SK-N-SH (cell line): ENCODE results near the gene LIPN. TPM values are rescaled to one million over a fixed set of nuclear protein-coding genes. Genes with fewer than 3 reads are reported as not detected.

ENCODE experiments used
- CTCF ChIA-PET: fragments of 300-600, 350-600 bp; formaldehyde crosslinking; extraction: SDS; loops from one replicate; lab custom pipeline; 2021; lab: Yijun Ruan, JAX
- POLR2A ChIA-PET: fragments of 350-600 bp; sonication (Branson Sonifier 250); formaldehyde crosslinking; extraction: SDS; loops from one replicate; lab custom pipeline; 2020; ENCODE audit warnings: antibody characterized with exemption, inconsistent platforms; lab: Yijun Ruan, JAX
- DNase-seq: peaks from one replicate; pipeline ENCODE4 v3.0.0; 2012
- H2AFZ ChIP-seq: fragments of 200-600 bp; sonication (generic); 2 replicates; pipeline ENCODE4 v1.8.1; 2016; ENCODE audit warnings: antibody characterized with exemption, mild to moderate bottlenecking, low read depth
- H3F3A ChIP-seq: fragments of 200-600 bp; sonication (generic); replicated peaks from 2 replicates; pipeline ENCODE3; 2016; ENCODE audit warnings: antibody characterized with exemption, mild to moderate bottlenecking; ENCODE audit not compliant: insufficient read depth
- H3K27ac ChIP-seq, 2 experiments: fragments of 200-500 bp in 1 of 2; fragments of 200-600 bp in 1 of 2; sonication (Bioruptor generic) in 1 of 2; sonication (generic), shearing (Covaris generic) in 1 of 2; 2 replicates each; pipeline versions ENCODE4 v1.5.1 to v1.6.1; 2014 to 2016; ENCODE audit warnings: low read depth in 2 of 2, inconsistent platforms in 1 of 2, low read length in 1 of 2, mild to moderate bottlenecking in 1 of 2, mixed read lengths in 1 of 2
- H3K27me3 ChIP-seq: fragments of 200-600 bp; sonication (generic), shearing (Covaris generic); 2 replicates; pipeline ENCODE4 v1.6.1; 2016; ENCODE audit warnings: mixed run types; ENCODE audit not compliant: insufficient read depth
- H3K36me3 ChIP-seq, 2 experiments: fragments of 200-500 bp in 1 of 2; fragments of 200-600 bp in 1 of 2; sonication (Bioruptor generic) in 1 of 2; sonication (generic) in 1 of 2; replicated peaks in 1 of 2; 2 replicates each; pipeline versions ENCODE3 to v1.5.1; 2014 to 2016; ENCODE audit warnings: low read length in 1 of 2, mild to moderate bottlenecking in 1 of 2; ENCODE audit not compliant: insufficient read depth in 2 of 2, control insufficient read depth in 1 of 2
- H3K4me1 ChIP-seq, 2 experiments: fragments of 200-500 bp in 1 of 2; fragments of 200-600 bp in 1 of 2; sonication (Bioruptor generic) in 1 of 2; sonication (generic), shearing (Covaris generic) in 1 of 2; 2 replicates each; pipeline versions ENCODE4 v1.5.1 to v1.6.1; 2014 to 2016; ENCODE audit warnings: low read depth in 1 of 2, low read length in 1 of 2, mixed run types in 1 of 2; ENCODE audit not compliant: insufficient read depth in 2 of 2, control insufficient read depth in 1 of 2
- H3K4me2 ChIP-seq: fragments of 200-600 bp; sonication (generic), shearing (Covaris generic); 2 replicates; pipeline ENCODE4 v1.6.1; 2017; ENCODE audit warnings: mixed run types
- H3K4me3 ChIP-seq, 2 experiments: fragments of 200-500 bp in 1 of 2; fragments of 200-600 bp in 1 of 2; sonication (Bioruptor generic) in 1 of 2; sonication (generic), shearing (Covaris generic) in 1 of 2; 2 replicates each; pipeline versions ENCODE4 v1.5.1 to v1.8.1; 2014 to 2016; ENCODE audit warnings: low read depth in 2 of 2, inconsistent platforms in 1 of 2, low read length in 1 of 2, mild to moderate bottlenecking in 1 of 2, mixed read lengths in 1 of 2, moderate library complexity in 1 of 2
- H3K79me2 ChIP-seq: fragments of 200-600 bp; sonication (generic); 2 replicates; pipeline ENCODE4 v1.8.1; 2017; ENCODE audit warnings: mild to moderate bottlenecking; ENCODE audit not compliant: insufficient read depth
- H3K9ac ChIP-seq: fragments of 200-600 bp; sonication (generic); 2 replicates; pipeline ENCODE4 v1.6.1; 2017; ENCODE audit warnings: mixed run types
- H3K9me2 ChIP-seq: fragments of 200-600 bp; sonication (generic); 2 replicates; pipeline ENCODE4 v1.6.1; 2017; ENCODE audit warnings: mixed run types
- H3K9me3 ChIP-seq: fragments of 200-600 bp; sonication (generic); 2 replicates; pipeline ENCODE4 v1.6.1; 2017; ENCODE audit warnings: mixed run types, mild to moderate bottlenecking, moderate library complexity
- H4K20me1 ChIP-seq: fragments of 200-600 bp; sonication (generic); 2 replicates; pipeline ENCODE4 v1.6.1; 2017; ENCODE audit warnings: mild to moderate bottlenecking, mixed run types; ENCODE audit not compliant: insufficient read depth
- CHD2 ChIP-seq: fragments of 150-350 bp; IDR thresholded peaks from 2 replicates; pipeline ENCODE4 v1.6.1; 2018; ENCODE audit warnings: low read length; ENCODE audit not compliant: partially characterized antibody
- ELF1 ChIP-seq: IDR thresholded peaks from 2 replicates; pipeline ENCODE4 v1.4.0; 2012
- EZH2phosphoT487 ChIP-seq: fragments of 200-600 bp; sonication (generic); IDR thresholded peaks from 2 replicates; pipeline ENCODE4 v1.6.1; 2017; ENCODE audit warnings: low read depth, mixed run types, mild to moderate bottlenecking, antibody characterized with exemption, moderate library complexity, borderline replicate concordance
- FOXJ3 ChIP-seq: sonication (generic); formaldehyde crosslinking; IDR thresholded peaks from 2 replicates; pipeline ENCODE4 v1.5.1; 2020; ENCODE audit warnings: mild to moderate bottlenecking, missing genetic modification reagents
- GABPA ChIP-seq: IDR thresholded peaks from 2 replicates; pipeline ENCODE4 v1.4.0; 2012; ENCODE audit warnings: low read depth, mild to moderate bottlenecking
- JUND ChIP-seq: IDR thresholded peaks from 2 replicates; pipeline ENCODE4 v1.4.0; 2012
- MXI1 ChIP-seq: IDR thresholded peaks from 2 replicates; pipeline ENCODE4 v1.6.1; 2012; ENCODE audit warnings: mild to moderate bottlenecking, low read depth, low read length, improper control_type of control experiment
- NFIC ChIP-seq: IDR thresholded peaks from 2 replicates; pipeline ENCODE4 v1.4.0; 2012; ENCODE audit warnings: borderline replicate concordance
- NRF1 ChIP-seq: IDR thresholded peaks from 2 replicates; pipeline ENCODE4 v1.6.1; 2012; ENCODE audit warnings: low read depth, mild to moderate bottlenecking, low read length
- PBX3 ChIP-seq: IDR thresholded peaks from 2 replicates; pipeline ENCODE4; 2012
- REST ChIP-seq: IDR thresholded peaks from 2 replicates; pipeline ENCODE4 v1.6.1; 2012; ENCODE audit warnings: mild to moderate bottlenecking, low read depth, low read length, moderate library complexity
- RFX5 ChIP-seq: IDR thresholded peaks from 2 replicates; pipeline ENCODE4 v1.6.1; 2012; ENCODE audit warnings: mild to moderate bottlenecking, improper control_type of control experiment, low read length
- SMC3 ChIP-seq: IDR thresholded peaks from 2 replicates; pipeline ENCODE4 v1.6.1; 2012; ENCODE audit warnings: low read depth, low read length, improper control_type of control experiment
- TAF1 ChIP-seq: IDR thresholded peaks from 2 replicates; pipeline ENCODE4 v1.6.1; 2012; ENCODE audit warnings: low read depth, mild to moderate bottlenecking, low read length, moderate library complexity, borderline replicate concordance
- TCF12 ChIP-seq: IDR thresholded peaks from 2 replicates; pipeline ENCODE4 v1.4.0; 2012
- TEAD4 ChIP-seq: IDR thresholded peaks from 2 replicates; pipeline ENCODE4 v1.4.0; 2012; ENCODE audit warnings: mild to moderate bottlenecking, borderline replicate concordance; ENCODE audit not compliant: insufficient read depth
- USF2 ChIP-seq: fragments of 150-350 bp; IDR thresholded peaks from 2 replicates; pipeline ENCODE4 v1.6.1; 2017; ENCODE audit warnings: antibody characterized with exemption, low read length, low read depth, borderline replicate concordance
- ZBTB33 ChIP-seq: IDR thresholded peaks from 2 replicates; pipeline ENCODE4 v1.4.0; 2012; ENCODE audit warnings: low read depth, borderline replicate concordance
- WGBS: methylation state at CpG from one replicate; pipeline ENCODE4 v1.1.6; 2017; ENCODE audit warnings: low lambda C conversion rate; 5-methylcytosine and 5-hydroxymethylcytosine counted together
- polyA plus RNA-seq, 3 experiments: library from polyadenylated mRNA; depleted of rRNA; stranded (reverse); fragments of >200 nt; gene quantifications; 2 replicates each; pipeline ENCODE4 v1.2.3, GENCODE V29; 2012

LIPN gene
- polyA plus RNA-seq, 1 of the 3 experiments (the other 2 are of a cell fraction): not detected

- no peaks in the 10 kb centered on the region for H3K9me2 ChIP-seq
- no peaks in the 10 kb centered on the region for H3K79me2 ChIP-seq
- TF ChIP-seq GABPA (no peak), JUND (no peak), TEAD4 (no peak), CHD2 (no peak), PBX3 (no peak), SMC3 (no peak), ELF1 (no peak), RFX5 (no peak), NRF1 (no peak), EZH2phosphoT487 (no peak), NFIC (no peak), USF2 (no peak), FOXJ3 (CRISPR knock-in tag) (no peak), REST (no peak), TAF1 (no peak), MXI1 (no peak), TCF12 (no peak), ZBTB33 (no peak)
- H3K4me3 ChIP-seq: no peak overlapping the region
- H4K20me1 ChIP-seq: no peaks in the 10 kb centered on the region
- ChIA-PET CTCF (interaction anchor here (0.9 to 1.6 kb wide), 2 partner anchors 28 to 54 kb away, joined by 3 read pairs; no protein-coding TSS in a partner anchor), POLR2A (no interaction called here)
- DNase-seq: no peak
- no peaks in the 10 kb centered on the region for H3K4me1 ChIP-seq
- WGBS: 55% methylated on average over 2 of the region's 2 CpGs
- H2AFZ ChIP-seq: no peak overlapping the region
- no peak overlapping the region for H3K9ac ChIP-seq
- H3K4me2 ChIP-seq: no peak overlapping the region
- no peak overlapping the region for H3K27ac ChIP-seq
- H3F3A ChIP-seq: no peaks in the 10 kb centered on the region
- H3K27me3 ChIP-seq: no peaks in the 10 kb centered on the region
- no peaks in the 10 kb centered on the region for H3K9me3 ChIP-seq
- H3K36me3 ChIP-seq: no peaks in the 10 kb centered on the region
Measured at GRCh38 chr10:88781206-88781605, 21.4 kb downstream of the LIPN start.
